H9 (cell line): ENCODE measurements around the gene LRRC8B. TPM values are rescaled to one million over a fixed set of nuclear protein-coding genes. Genes with fewer than 3 reads are reported as not detected.

ENCODE experiments used
- DNase-seq: peaks from one replicate; pipeline ENCODE4 v3.0.0-alpha.2; 2017
- H2AFZ ChIP-seq: one replicate; pipeline ENCODE4 v1.6.1; 2013; ENCODE audit warnings: mild to moderate bottlenecking, low read length, control low read depth, moderate library complexity
- H2AK5ac ChIP-seq: 2 replicates; pipeline ENCODE4 v1.6.1; 2013; ENCODE audit warnings: low read length, control low read depth, mixed read lengths; ENCODE audit not compliant: insufficient read length
- H2BK120ac ChIP-seq: one replicate; pipeline ENCODE4 v1.6.1; 2013; ENCODE audit warnings: low read depth, mild to moderate bottlenecking, low read length, control low read depth, inconsistent platforms; ENCODE audit not compliant: poor library complexity, severe bottlenecking
- H2BK12ac ChIP-seq: 2 replicates; pipeline ENCODE4 v1.6.1; 2013; ENCODE audit warnings: low read length, control low read depth, mixed read lengths, low read depth; ENCODE audit not compliant: insufficient read length
- H2BK15ac ChIP-seq: 2 replicates; pipeline ENCODE4 v1.6.1; 2013; ENCODE audit warnings: low read depth, low read length, control low read depth
- H2BK20ac ChIP-seq: one replicate; pipeline ENCODE4 v1.6.1; 2013; ENCODE audit warnings: low read depth, mild to moderate bottlenecking, low read length, control low read depth, inconsistent platforms; ENCODE audit not compliant: poor library complexity, severe bottlenecking
- H2BK5ac ChIP-seq: 2 replicates; pipeline ENCODE4 v1.6.1; 2013; ENCODE audit warnings: low read length, control low read depth, mixed read lengths; ENCODE audit not compliant: insufficient read length
- H3K14ac ChIP-seq: 2 replicates; pipeline ENCODE4 v1.6.1; 2013; ENCODE audit warnings: low read length, control low read depth; ENCODE audit not compliant: insufficient read depth
- H3K18ac ChIP-seq: 2 replicates; pipeline ENCODE4 v1.6.1; 2013; ENCODE audit warnings: low read depth, mild to moderate bottlenecking, mixed read lengths, low read length, control low read depth; ENCODE audit not compliant: insufficient read length
- H3K23ac ChIP-seq: 2 replicates; pipeline ENCODE4 v1.6.1; 2013; ENCODE audit warnings: low read length, control low read depth, mixed read lengths, low read depth; ENCODE audit not compliant: insufficient read length
- H3K23me2 ChIP-seq: 2 replicates; pipeline ENCODE4 v1.6.1; 2013; ENCODE audit warnings: low read depth, mild to moderate bottlenecking, mixed read lengths, low read length, control low read depth; ENCODE audit not compliant: insufficient read length, poor library complexity, severe bottlenecking
- H3K27ac ChIP-seq: 2 replicates; pipeline ENCODE4 v1.5.1; 2013; ENCODE audit warnings: low read length, control low read depth, mixed read lengths, low read depth; ENCODE audit not compliant: insufficient read length
- H3K27me3 ChIP-seq: 2 replicates; pipeline ENCODE4 v1.6.1; 2013; ENCODE audit warnings: low read length, control low read depth, inconsistent platforms; ENCODE audit not compliant: insufficient read depth
- H3K4ac ChIP-seq: 2 replicates; pipeline ENCODE4 v1.6.1; 2013; ENCODE audit warnings: low read depth, mild to moderate bottlenecking, control low read depth, inconsistent platforms, low read length, moderate library complexity
- H3K4me1 ChIP-seq: 2 replicates; pipeline ENCODE4 v1.6.1; 2013; ENCODE audit warnings: low read length, control low read depth, inconsistent platforms; ENCODE audit not compliant: insufficient read depth
- H3K4me2 ChIP-seq: 2 replicates; pipeline ENCODE4 v1.6.1; 2013; ENCODE audit warnings: low read length, control low read depth, mixed read lengths; ENCODE audit not compliant: insufficient read length, insufficient read depth
- H3K56ac ChIP-seq: 2 replicates; pipeline ENCODE4 v1.6.1; 2013; ENCODE audit warnings: low read depth, mild to moderate bottlenecking, mixed read lengths, low read length, control low read depth; ENCODE audit not compliant: insufficient read length
- H3K79me1 ChIP-seq: 2 replicates; pipeline ENCODE4 v1.6.1; 2013; ENCODE audit warnings: low read depth, mild to moderate bottlenecking, moderate library complexity, low read length, control low read depth, inconsistent platforms; ENCODE audit not compliant: insufficient read depth, poor library complexity, severe bottlenecking
- H3K79me2 ChIP-seq: 2 replicates; pipeline ENCODE4 v1.6.1; 2013; ENCODE audit warnings: low read length, control low read depth, inconsistent platforms; ENCODE audit not compliant: insufficient read depth
- H3K9ac ChIP-seq: 2 replicates; pipeline ENCODE4 v1.6.1; 2013; ENCODE audit warnings: low read length, control low read depth, mixed read lengths; ENCODE audit not compliant: insufficient read length; ENCODE audit errors: extremely low read depth
- H3K9me3 ChIP-seq: one replicate; pipeline ENCODE4 v1.6.1; 2013; ENCODE audit warnings: low read depth, low read length, inconsistent platforms; ENCODE audit not compliant: control insufficient read depth
- H3T11ph ChIP-seq: one replicate; pipeline ENCODE4 v1.6.1; 2013; ENCODE audit warnings: mild to moderate bottlenecking, low read length, control low read depth, inconsistent platforms
- H4K20me1 ChIP-seq: one replicate; pipeline ENCODE4 v1.6.1; 2013; ENCODE audit not compliant: control insufficient read depth, insufficient read length, insufficient read depth
- H4K5ac ChIP-seq: 2 replicates; pipeline ENCODE4 v1.6.1; 2013; ENCODE audit warnings: low read depth, mild to moderate bottlenecking, mixed read lengths, low read length, control low read depth; ENCODE audit not compliant: insufficient read length
- H4K8ac ChIP-seq: replicated peaks from 2 replicates; pipeline ENCODE4 v1.6.1; 2013; ENCODE audit warnings: low read length, control low read depth, mixed read lengths, low read depth; ENCODE audit not compliant: insufficient read length
- H4K91ac ChIP-seq: 2 replicates; pipeline ENCODE4 v1.6.1; 2013; ENCODE audit warnings: low read depth, mild to moderate bottlenecking, moderate library complexity, mixed read lengths, low read length, control low read depth; ENCODE audit not compliant: insufficient read length
- H3K27ac Mint-ChIP-seq, 3 experiments: 2 replicates in 2 of 3; 3 replicates in 1 of 3; pipeline ENCODE4 v1.8.0; 2020 to 2021; ENCODE audit warnings: mixed read lengths in 3 of 3, mild to moderate bottlenecking in 1 of 3, moderate library complexity in 1 of 3
- H3K27me3 Mint-ChIP-seq: 2 replicates; pipeline ENCODE4 v1.8.0; 2021; ENCODE audit warnings: low read depth, mild to moderate bottlenecking, moderate library complexity, mixed read lengths
- H3K36me3 Mint-ChIP-seq, 3 experiments: 2 replicates in 2 of 3; 3 replicates in 1 of 3; pipeline ENCODE4 v1.8.0; 2020 to 2021; ENCODE audit warnings: low read depth in 3 of 3, mixed read lengths in 3 of 3; ENCODE audit not compliant: insufficient read depth in 1 of 3
- H3K4me1 Mint-ChIP-seq, 2 experiments: 2 replicates each; pipeline ENCODE4 v1.8.0; 2020; ENCODE audit warnings: mixed read lengths in 2 of 2
- H3K4me3 Mint-ChIP-seq, 2 experiments: 2 replicates in 1 of 2; 3 replicates in 1 of 2; pipeline ENCODE4 v1.8.0; 2020 to 2021; ENCODE audit warnings: mild to moderate bottlenecking in 2 of 2, mixed read lengths in 2 of 2, moderate library complexity in 1 of 2
- H3K9me3 Mint-ChIP-seq, 2 experiments: 2 replicates in 1 of 2; 3 replicates in 1 of 2; pipeline ENCODE4 v1.8.0; 2020; ENCODE audit warnings: mild to moderate bottlenecking in 2 of 2, mixed read lengths in 2 of 2, moderate library complexity in 1 of 2
- WGBS: extraction: QIAGEN DNeasy Blood & Tissue Kit; methylation state at CpG from one replicate; pipeline ENCODE4 v1.1.7; 2013; ENCODE audit warnings: missing lambda C conversion rate, low lambda C conversion rate, mixed read lengths; ENCODE audit not compliant: insufficient read length; ENCODE audit errors: extremely low coverage; 5-methylcytosine and 5-hydroxymethylcytosine counted together
- total RNA-seq: library from RNA; stranded (reverse); gene quantifications from 2 replicates; pipeline ENCODE4 v1.2.1, GENCODE V29; 2021
- TF ChIP-seq, protein P1 (sequence below): fragments of 200-600 bp; sonication (generic); conservative IDR thresholded peaks from 3 replicates; pipeline ENCODE4 v1.8.0; 2021; ENCODE audit warnings: antibody characterized with exemption, mild to moderate bottlenecking

Gene LRRC8B
- total RNA-seq, 1 experiment from 2014 or later: 33.2 TPM

DNA sequence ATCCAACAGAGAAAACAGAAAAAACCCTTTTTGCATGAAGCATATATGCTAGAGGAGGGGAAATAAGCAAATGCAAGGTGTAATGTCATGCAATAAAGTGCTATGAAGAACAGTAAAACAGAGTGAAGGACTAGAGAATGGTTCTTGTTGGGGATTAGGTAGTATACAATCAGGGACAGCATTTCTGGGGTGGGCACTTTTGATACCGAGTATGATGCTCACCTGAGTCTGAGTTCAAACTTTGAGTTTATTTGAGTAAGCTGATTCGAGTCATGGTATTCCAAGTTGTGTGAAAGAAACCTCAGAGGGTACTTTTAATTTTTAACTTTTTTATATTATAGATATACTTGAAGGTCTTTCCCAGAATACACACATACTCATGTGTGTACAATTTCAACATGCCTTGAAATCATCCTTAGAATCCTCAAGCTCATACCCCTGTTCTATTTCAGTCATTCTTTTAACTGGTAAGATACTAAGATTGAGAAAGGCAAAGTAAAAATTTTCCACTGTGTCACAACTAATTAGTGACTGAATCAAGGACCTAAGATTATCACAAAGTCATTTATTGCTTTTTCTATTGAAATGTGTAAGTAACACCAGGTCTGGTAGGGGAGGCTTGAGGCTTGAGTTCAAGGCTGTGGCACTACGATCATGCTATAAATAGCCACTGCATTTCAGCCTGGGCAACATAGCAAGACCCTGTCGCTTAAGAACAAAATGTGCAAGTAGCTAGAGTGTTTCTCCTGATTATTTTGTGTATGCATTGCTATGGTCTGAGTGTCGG, 12.1 kb downstream of the LRRC8B start:
- Histone ChIP-seq H3K79me2 (peaks cover 20% of the 10 kb centered on the region; the same call in 1 of the 2 replicates), H2BK15ac (no peak overlapping the region), H2BK12ac (no peak overlapping the region), H3K14ac (no peak overlapping the region), H3K4ac (no peak overlapping the region), H3K79me1 (peaks cover 3% of the 10 kb centered on the region), H2BK120ac (no peak overlapping the region), H2AK5ac (no peak overlapping the region), H3K23me2 (no peaks in the 10 kb centered on the region), H3K4me2 (no peak overlapping the region), H3K56ac (no peak overlapping the region), H3K18ac (no peak overlapping the region), H2BK20ac (no peak overlapping the region), H3K27ac (no peak overlapping the region), H4K91ac (no peak overlapping the region), H2BK5ac (no peak overlapping the region), H3T11ph (no peak overlapping the region), H3K9me3 (no peaks in the 10 kb centered on the region), H3K27me3 (no peaks in the 10 kb centered on the region), H3K4me1 (no peaks in the 10 kb centered on the region), H4K20me1 (no peaks in the 10 kb centered on the region), H2AFZ (no peak overlapping the region), H4K5ac (no peak overlapping the region), H3K23ac (no peak overlapping the region), H3K9ac (no peak overlapping the region), H4K8ac (no peak overlapping the region)
- peaks cover 5 to 19% (median 15%) of the 10 kb centered on the region in 3 experiments; a peak in 6 of 7 replicates for H3K36me3 Mint-ChIP-seq
- DNase-seq: no peak
- no CpG with 5 or more reads among the region's 5 CpGs for WGBS
- no peaks in the 10 kb centered on the region for H3K9me3 Mint-ChIP-seq
- H3K4me1 Mint-ChIP-seq: peaks cover 19 to 29% of the 10 kb centered on the region in 2 experiments
- H3K4me3 Mint-ChIP-seq: no peak overlapping the region
- TF ChIP-seq, protein P1, sequence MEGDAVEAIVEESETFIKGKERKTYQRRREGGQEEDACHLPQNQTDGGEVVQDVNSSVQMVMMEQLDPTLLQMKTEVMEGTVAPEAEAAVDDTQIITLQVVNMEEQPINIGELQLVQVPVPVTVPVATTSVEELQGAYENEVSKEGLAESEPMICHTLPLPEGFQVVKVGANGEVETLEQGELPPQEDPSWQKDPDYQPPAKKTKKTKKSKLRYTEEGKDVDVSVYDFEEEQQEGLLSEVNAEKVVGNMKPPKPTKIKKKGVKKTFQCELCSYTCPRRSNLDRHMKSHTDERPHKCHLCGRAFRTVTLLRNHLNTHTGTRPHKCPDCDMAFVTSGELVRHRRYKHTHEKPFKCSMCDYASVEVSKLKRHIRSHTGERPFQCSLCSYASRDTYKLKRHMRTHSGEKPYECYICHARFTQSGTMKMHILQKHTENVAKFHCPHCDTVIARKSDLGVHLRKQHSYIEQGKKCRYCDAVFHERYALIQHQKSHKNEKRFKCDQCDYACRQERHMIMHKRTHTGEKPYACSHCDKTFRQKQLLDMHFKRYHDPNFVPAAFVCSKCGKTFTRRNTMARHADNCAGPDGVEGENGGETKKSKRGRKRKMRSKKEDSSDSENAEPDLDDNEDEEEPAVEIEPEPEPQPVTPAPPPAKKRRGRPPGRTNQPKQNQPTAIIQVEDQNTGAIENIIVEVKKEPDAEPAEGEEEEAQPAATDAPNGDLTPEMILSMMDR: no peak
- H3K27me3 Mint-ChIP-seq: no peaks in the 10 kb centered on the region
- H3K27ac Mint-ChIP-seq: no peak overlapping the region; a peak in 1 of 7 replicates
